ENCODE results near the gene LRRC4C.

DNA sequence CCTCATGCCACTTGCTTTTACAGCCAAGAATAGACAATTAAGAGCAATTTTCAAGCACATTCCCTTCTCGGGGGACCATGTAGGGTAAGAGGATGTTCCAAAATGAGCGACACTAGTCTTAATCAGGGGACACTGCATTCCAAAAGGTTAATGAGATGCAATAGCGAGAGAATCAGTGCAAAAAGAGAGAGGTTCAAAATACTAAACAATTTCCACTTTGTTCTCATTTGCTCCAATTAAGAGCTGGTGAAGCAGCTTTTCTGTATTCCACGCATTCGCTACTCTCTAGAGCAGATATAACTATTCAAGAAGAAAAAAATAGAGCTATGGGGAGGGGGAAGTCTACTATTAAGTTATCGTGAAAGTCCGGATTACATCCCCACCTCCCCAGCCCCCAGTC lies 811 bp downstream of the LRRC4C start:
- TF ChIP-seq ZNF331 (CRISPR knock-in tag; IDR thresholded peaks at IDR 0.05; ENCODE audit: low read depth) (no peak), CREB1 (CRISPR knock-in tag; IDR thresholded peaks at IDR 0.05; ENCODE audit: low read depth) (no peak), POLR2AphosphoS5 (IDR thresholded peaks at IDR 0.05; ENCODE audit: low read depth) (no peak), EZH2phosphoT487 (IDR thresholded peaks at IDR 0.05; ENCODE audit: unreplicated experiment) (no peak), EZH2 (IDR thresholded peaks at IDR 0.05; ENCODE audit: low read depth, unreplicated experiment) (no peak)
- TF ChIP-seq, protein P1, sequence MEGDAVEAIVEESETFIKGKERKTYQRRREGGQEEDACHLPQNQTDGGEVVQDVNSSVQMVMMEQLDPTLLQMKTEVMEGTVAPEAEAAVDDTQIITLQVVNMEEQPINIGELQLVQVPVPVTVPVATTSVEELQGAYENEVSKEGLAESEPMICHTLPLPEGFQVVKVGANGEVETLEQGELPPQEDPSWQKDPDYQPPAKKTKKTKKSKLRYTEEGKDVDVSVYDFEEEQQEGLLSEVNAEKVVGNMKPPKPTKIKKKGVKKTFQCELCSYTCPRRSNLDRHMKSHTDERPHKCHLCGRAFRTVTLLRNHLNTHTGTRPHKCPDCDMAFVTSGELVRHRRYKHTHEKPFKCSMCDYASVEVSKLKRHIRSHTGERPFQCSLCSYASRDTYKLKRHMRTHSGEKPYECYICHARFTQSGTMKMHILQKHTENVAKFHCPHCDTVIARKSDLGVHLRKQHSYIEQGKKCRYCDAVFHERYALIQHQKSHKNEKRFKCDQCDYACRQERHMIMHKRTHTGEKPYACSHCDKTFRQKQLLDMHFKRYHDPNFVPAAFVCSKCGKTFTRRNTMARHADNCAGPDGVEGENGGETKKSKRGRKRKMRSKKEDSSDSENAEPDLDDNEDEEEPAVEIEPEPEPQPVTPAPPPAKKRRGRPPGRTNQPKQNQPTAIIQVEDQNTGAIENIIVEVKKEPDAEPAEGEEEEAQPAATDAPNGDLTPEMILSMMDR (conservative IDR thresholded peaks at IDR 0.05; ENCODE audit: low read depth in 2 of 2): no peak

All from GM23338 (cell line).